Measurements from ENCODE around the gene ETNK2.
"Not testable (repeated sequence)": the region's sequence is repeated elsewhere in the genome, so short reads cannot be mapped to it uniquely, and the experiment has no call there.

- TF ChIP-seq POLR2A (IDR thresholded peaks at IDR 0.05); CTCF (IDR thresholded peaks at IDR 0.05 in 4 of 5, conservative IDR thresholded peaks at IDR 0.05 in 1 of 5): not testable (repeated sequence)
Measured at GRCh38 chr1:204099754-204100153, 52.1 kb downstream of the ETNK2 start.
